ENCODE data around the gene SLC6A3.

DNA sequence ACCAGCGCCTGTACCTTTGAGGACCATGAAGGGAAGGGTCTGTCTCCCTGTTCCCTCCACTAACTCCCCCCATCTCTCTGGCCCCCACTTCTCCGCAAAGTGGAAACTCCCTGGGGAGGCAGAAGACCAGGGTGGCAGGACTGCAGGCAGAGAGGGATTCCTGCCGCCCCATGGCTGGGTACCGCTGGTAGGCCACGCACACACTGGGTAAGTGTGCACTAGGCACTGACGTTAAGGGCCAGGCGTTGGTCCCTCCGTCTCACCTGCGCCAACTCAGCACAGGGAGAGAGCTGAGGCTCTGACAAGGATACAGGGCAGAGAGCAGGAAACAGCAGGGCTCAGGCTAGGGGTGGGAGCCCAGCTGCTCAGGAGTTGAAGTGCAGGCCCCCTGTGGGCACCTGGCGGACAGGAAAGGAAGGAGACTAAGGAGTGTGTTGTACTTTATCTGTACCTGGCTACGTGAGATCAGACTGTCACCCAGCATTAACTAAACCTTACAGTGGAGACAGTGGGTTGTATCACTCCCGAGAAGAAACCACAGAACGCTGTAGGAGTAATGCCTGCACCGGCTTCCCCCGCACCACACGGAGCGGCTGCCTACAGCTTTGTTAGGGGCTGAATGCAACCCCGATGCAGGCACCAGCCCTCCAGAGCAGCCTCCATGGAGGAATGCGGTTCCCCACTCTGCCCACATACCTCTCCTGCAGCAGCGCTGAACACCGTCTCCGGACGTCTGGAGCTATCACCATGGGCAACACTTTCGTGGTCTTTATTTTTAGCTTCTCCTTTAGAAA, 66.2 kb downstream of the SLC6A3 start:
- TF ChIP-seq EZH2 (IDR thresholded peaks at IDR 0.05; ENCODE audit: low read length, missing control alignments) = no peak
- TF ChIP-seq, protein P1, sequence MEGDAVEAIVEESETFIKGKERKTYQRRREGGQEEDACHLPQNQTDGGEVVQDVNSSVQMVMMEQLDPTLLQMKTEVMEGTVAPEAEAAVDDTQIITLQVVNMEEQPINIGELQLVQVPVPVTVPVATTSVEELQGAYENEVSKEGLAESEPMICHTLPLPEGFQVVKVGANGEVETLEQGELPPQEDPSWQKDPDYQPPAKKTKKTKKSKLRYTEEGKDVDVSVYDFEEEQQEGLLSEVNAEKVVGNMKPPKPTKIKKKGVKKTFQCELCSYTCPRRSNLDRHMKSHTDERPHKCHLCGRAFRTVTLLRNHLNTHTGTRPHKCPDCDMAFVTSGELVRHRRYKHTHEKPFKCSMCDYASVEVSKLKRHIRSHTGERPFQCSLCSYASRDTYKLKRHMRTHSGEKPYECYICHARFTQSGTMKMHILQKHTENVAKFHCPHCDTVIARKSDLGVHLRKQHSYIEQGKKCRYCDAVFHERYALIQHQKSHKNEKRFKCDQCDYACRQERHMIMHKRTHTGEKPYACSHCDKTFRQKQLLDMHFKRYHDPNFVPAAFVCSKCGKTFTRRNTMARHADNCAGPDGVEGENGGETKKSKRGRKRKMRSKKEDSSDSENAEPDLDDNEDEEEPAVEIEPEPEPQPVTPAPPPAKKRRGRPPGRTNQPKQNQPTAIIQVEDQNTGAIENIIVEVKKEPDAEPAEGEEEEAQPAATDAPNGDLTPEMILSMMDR (conservative IDR thresholded peaks at IDR 0.05 in 1 of 2, IDR thresholded peaks at IDR 0.05 in 1 of 2; ENCODE audit: low read depth in 1 of 2, low read length in 2 of 2) = no peak

Data from fibroblast of lung (primary cell).